NCI-H2029 (cell line): ENCODE measurements around the gene IRX3.

Experiments used
- DNase-seq: peaks from one replicate; lab custom pipeline; 2025; lab: John Stamatoyannopoulos, UW

Gene IRX3

GRCh38 chr16:54290833-54291655 is 4.5 kb upstream of the IRX3 start:
- DNase-seq = no peak

- DNase-seq = no peak
Measured at GRCh38 chr16:54289945-54290832, 3.6 kb upstream of the IRX3 start.

GRCh38 chr16:54289242-54289944 is 2.8 kb upstream of the IRX3 start:
- DNase-seq = no peak

GRCh38 chr16:54288835-54289241 is 2.3 kb upstream of the IRX3 start:
- no peak for DNase-seq

GRCh38 chr16:54288030-54288834 is 1.6 kb upstream of the IRX3 start:
- DNase-seq = no peak

- no peak for DNase-seq
Measured at GRCh38 chr16:54287131-54288029, 793 bp upstream of the IRX3 start.

GRCh38 chr16:54286090-54286365 is 559 bp downstream of the IRX3 start:
- DNase-seq = peak; percentile 51

GRCh38 chr16:54285414-54286089 is 1.0 kb downstream of the IRX3 start:
- no peak for DNase-seq

- DNase-seq = no peak
Measured at GRCh38 chr16:54284931-54285413, 1.6 kb downstream of the IRX3 start.

GRCh38 chr16:54284319-54284930 is 2.2 kb downstream of the IRX3 start:
- no peak for DNase-seq

GRCh38 chr16:54283725-54284318 is 2.8 kb downstream of the IRX3 start:
- DNase-seq = no peak

- DNase-seq = no peak
Measured at GRCh38 chr16:54282928-54283724, 3.5 kb downstream of the IRX3 start.

GRCh38 chr16:54282202-54282927 is 4.2 kb downstream of the IRX3 start:
- no peak for DNase-seq

- DNase-seq = no peak
Measured at GRCh38 chr16:54281535-54282201, 4.9 kb downstream of the IRX3 start.

GRCh38 chr16:54280751-54281150 is 5.8 kb downstream of the IRX3 start:
- DNase-seq = no peak

GRCh38 chr16:54277845-54278703 is 8.5 kb downstream of the IRX3 start:
- DNase-seq = peak; percentile 16
